ENCODE data around the gene ANXA10. TPM values are rescaled to one million over a fixed set of nuclear protein-coding genes. Genes with fewer than 3 reads are reported as not detected.
"Not testable (repeated sequence)": the region's sequence is repeated elsewhere in the genome, so short reads cannot be mapped to it uniquely, and the experiment has no call there.

The ANXA10 gene
- total RNA-seq, 1 donor from 2014 or later: not detected

- no peak overlapping the region for H3K4me3 ChIP-seq (ENCODE audit: low read depth, low read length)
- no peak for DNase-seq (ENCODE audit: low read depth)
- no peak for TF ChIP-seq CTCF (IDR thresholded peaks at IDR 0.05; ENCODE audit: insufficient read depth, low read length, poor library complexity, severe bottlenecking)
- H3K27me3 ChIP-seq (ENCODE audit: control insufficient read depth, insufficient read depth, low read length): no peaks in the 10 kb centered on the region
- H3K36me3 ChIP-seq (ENCODE audit: control insufficient read depth, insufficient read depth, low read length): no peaks in the 10 kb centered on the region
These were observed 6.9 kb downstream of the ANXA10 start for GRCh38 chr4:168099195-168099594.

GRCh38 chr4:168101026-168101425 is 8.7 kb downstream of the ANXA10 start:
- Histone ChIP-seq H3K4me3 (ENCODE audit: low read depth, low read length) (no peak overlapping the region), H3K36me3 (ENCODE audit: control insufficient read depth, insufficient read depth, low read length) (no peaks in the 10 kb centered on the region), H3K27me3 (ENCODE audit: control insufficient read depth, insufficient read depth, low read length) (no peaks in the 10 kb centered on the region)
- no peak for TF ChIP-seq CTCF (IDR thresholded peaks at IDR 0.05; ENCODE audit: insufficient read depth, low read length, poor library complexity, severe bottlenecking)
- no peak for DNase-seq (ENCODE audit: low read depth)

- no peak for DNase-seq (ENCODE audit: low read depth)
- Histone ChIP-seq H3K27me3 (ENCODE audit: control insufficient read depth, insufficient read depth, low read length) (no peaks in the 10 kb centered on the region), H3K4me3 (ENCODE audit: low read depth, low read length) (no peak overlapping the region), H3K36me3 (ENCODE audit: control insufficient read depth, insufficient read depth, low read length) (no peaks in the 10 kb centered on the region)
- no peak for TF ChIP-seq CTCF (IDR thresholded peaks at IDR 0.05; ENCODE audit: insufficient read depth, low read length, poor library complexity, severe bottlenecking)
These were observed 10.1 kb downstream of the ANXA10 start for GRCh38 chr4:168102403-168102802.

- H3K27me3 ChIP-seq (ENCODE audit: control insufficient read depth, insufficient read depth, low read length): no peaks in the 10 kb centered on the region
- no peak overlapping the region for H3K4me3 ChIP-seq (ENCODE audit: low read depth, low read length)
- TF ChIP-seq CTCF (IDR thresholded peaks at IDR 0.05; ENCODE audit: insufficient read depth, low read length, poor library complexity, severe bottlenecking): no peak
- no peaks in the 10 kb centered on the region for H3K36me3 ChIP-seq (ENCODE audit: control insufficient read depth, insufficient read depth, low read length)
- DNase-seq (ENCODE audit: low read depth): no peak
These were observed 17.2 kb downstream of the ANXA10 start for GRCh38 chr4:168109527-168109926.

- H3K4me3 ChIP-seq (ENCODE audit: low read depth, low read length); DNase-seq (ENCODE audit: low read depth): not testable (repeated sequence)
These were observed 20.7 kb downstream of the ANXA10 start for GRCh38 chr4:168113059-168113458.

GRCh38 chr4:168118116-168118655 is 25.8 kb downstream of the ANXA10 start:
- H3K36me3 ChIP-seq (ENCODE audit: control insufficient read depth, insufficient read depth, low read length): no peaks in the 10 kb centered on the region
- no peak for TF ChIP-seq CTCF (IDR thresholded peaks at IDR 0.05; ENCODE audit: insufficient read depth, low read length, poor library complexity, severe bottlenecking)
- no peak for DNase-seq (ENCODE audit: low read depth)

More at GRCh38 chr4:168113059-168113458, 20.7 kb downstream of the ANXA10 start:
- H3K36me3 ChIP-seq (ENCODE audit: control insufficient read depth, insufficient read depth, low read length); H3K27me3 ChIP-seq (ENCODE audit: control insufficient read depth, insufficient read depth, low read length): not testable (repeated sequence)

More at GRCh38 chr4:168118116-168118655, 25.8 kb downstream of the ANXA10 start:
- no peaks in the 10 kb centered on the region for H3K27me3 ChIP-seq (ENCODE audit: control insufficient read depth, insufficient read depth, low read length)
- H3K4me3 ChIP-seq (ENCODE audit: low read depth, low read length): no peak overlapping the region
